Measurements from ENCODE around the gene RNF215. TPM values are rescaled to one million over a fixed set of nuclear protein-coding genes. Genes with fewer than 3 reads are reported as not detected.

RNF215 gene
- total and polyA plus RNA-seq, 2 experiments from 2014 or later = 7.2 to 18.1 TPM

DNA sequence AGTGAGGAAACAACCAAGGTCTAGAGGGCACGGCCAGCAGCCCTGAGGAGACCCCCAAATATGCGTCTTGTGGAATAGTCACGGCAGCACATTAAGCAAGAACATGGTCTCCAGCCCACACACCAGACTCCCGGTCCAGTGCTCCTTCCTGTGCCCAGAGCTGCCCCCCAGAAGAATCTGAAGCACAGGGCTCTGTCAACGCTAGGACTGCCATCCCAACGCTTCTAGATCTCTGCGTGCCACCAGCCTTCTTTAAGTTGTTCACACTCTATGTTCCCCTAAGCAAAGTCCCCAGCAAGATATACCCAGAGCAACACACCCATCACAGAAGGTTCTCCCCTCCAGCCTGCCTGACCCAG is 6.1 kb upstream of the RNF215 start:
- Histone ChIP-seq H4K20me1 (ENCODE audit: insufficient read depth, poor library complexity, severe bottlenecking) (no peaks in the 10 kb centered on the region), H3K4me1 (ENCODE audit: insufficient read depth) (peaks cover 5% of the 10 kb centered on the region), H3K9me2 (replicated peaks; ENCODE audit: insufficient read depth) (no peaks in the 10 kb centered on the region), H3K36me3 (replicated peaks; ENCODE audit: insufficient read depth, low read depth) (no peaks in the 10 kb centered on the region), H2AFZ (no peak overlapping the region), H3K4me2 (no peak overlapping the region), H3K27ac (no peak overlapping the region), H3K79me2 (peaks cover 9% of the 10 kb centered on the region), H3K27me3 (no peaks in the 10 kb centered on the region), H3K9me3 (ENCODE audit: low read depth) (no peaks in the 10 kb centered on the region), H3K4me3 (no peak overlapping the region)
- no peak for TF ChIP-seq EZH2phosphoT487 (IDR thresholded peaks at IDR 0.05; ENCODE audit: low read depth, severe bottlenecking, unreplicated experiment)
- TF ChIP-seq CTCF (IDR thresholded peaks at IDR 0.05; ENCODE audit: poor library complexity) = no peak
- no peak for TF ChIP-seq EZH2 (IDR thresholded peaks at IDR 0.05; ENCODE audit: borderline replicate concordance)
- WGBS (ENCODE audit: low lambda C conversion rate, missing lambda C conversion rate) = 90% methylated on average over 7 of the region's 7 CpGs
- DNase-seq (ENCODE audit: low spot score) = no peak

DNA sequence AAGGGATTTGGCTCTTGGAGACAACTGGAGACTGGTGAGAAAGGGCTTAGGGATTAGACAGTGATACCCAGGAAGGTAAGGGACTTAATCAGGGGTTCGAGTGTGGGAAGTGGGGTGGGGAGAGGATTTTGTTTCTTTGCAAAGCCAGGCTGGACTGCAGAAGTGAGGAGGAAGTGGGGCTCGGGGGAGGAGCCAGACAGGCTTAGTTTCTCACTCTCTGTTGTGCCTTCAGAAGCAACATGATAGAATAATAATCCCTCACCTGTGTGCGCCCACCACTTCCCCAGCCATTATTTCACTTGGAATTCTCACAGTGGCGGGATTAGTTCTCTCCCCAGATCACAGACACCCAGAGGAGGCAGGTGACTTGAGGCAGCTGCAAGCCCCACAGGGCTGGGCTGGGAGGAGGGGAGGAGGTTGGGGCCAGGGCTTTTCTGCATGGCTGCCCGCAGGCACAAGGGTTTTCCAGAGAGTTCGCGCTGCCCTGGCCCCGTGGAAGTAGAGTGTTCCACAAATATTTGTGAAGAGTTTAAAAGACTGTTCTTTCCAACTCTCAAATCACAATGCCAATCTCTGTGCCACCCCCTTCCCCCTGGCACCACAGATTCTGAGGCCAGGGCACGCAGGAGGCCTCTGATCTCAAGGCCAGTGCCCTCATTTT is 5.6 kb upstream of the RNF215 start:
- Histone ChIP-seq H2AFZ (no peak overlapping the region), H3K9me2 (replicated peaks; ENCODE audit: insufficient read depth) (no peaks in the 10 kb centered on the region), H3K79me2 (peaks cover 8% of the 10 kb centered on the region), H3K4me2 (no peak overlapping the region), H3K4me3 (no peak overlapping the region), H3K36me3 (replicated peaks; ENCODE audit: insufficient read depth, low read depth) (no peaks in the 10 kb centered on the region), H3K4me1 (ENCODE audit: insufficient read depth) (peaks cover 5% of the 10 kb centered on the region), H3K27ac (no peak overlapping the region), H4K20me1 (ENCODE audit: insufficient read depth, poor library complexity, severe bottlenecking) (no peaks in the 10 kb centered on the region), H3K27me3 (no peaks in the 10 kb centered on the region), H3K9me3 (ENCODE audit: low read depth) (no peaks in the 10 kb centered on the region)
- DNase-seq (ENCODE audit: low spot score) = no peak
- 68% methylated on average over 9 of the region's 9 CpGs for WGBS (ENCODE audit: low lambda C conversion rate, missing lambda C conversion rate)
- TF ChIP-seq CTCF (IDR thresholded peaks at IDR 0.05; ENCODE audit: poor library complexity) = no peak
- TF ChIP-seq EZH2phosphoT487 (IDR thresholded peaks at IDR 0.05; ENCODE audit: low read depth, severe bottlenecking, unreplicated experiment) = no peak
- no peak for TF ChIP-seq EZH2 (IDR thresholded peaks at IDR 0.05; ENCODE audit: borderline replicate concordance)

GRCh38 chr22:30390974-30391691 is 3.9 kb upstream of the RNF215 start:
- TF ChIP-seq EZH2 (IDR thresholded peaks at IDR 0.05; ENCODE audit: borderline replicate concordance) = no peak
- TF ChIP-seq CTCF (IDR thresholded peaks at IDR 0.05; ENCODE audit: poor library complexity) = peak; percentile 62
- no peak for TF ChIP-seq EZH2phosphoT487 (IDR thresholded peaks at IDR 0.05; ENCODE audit: low read depth, severe bottlenecking, unreplicated experiment)
- H3K79me2 ChIP-seq = peaks cover 3% of the 10 kb centered on the region
- no peaks in the 10 kb centered on the region for H3K9me2 ChIP-seq (replicated peaks; ENCODE audit: insufficient read depth)
- no peak overlapping the region for H3K4me3 ChIP-seq
- H3K36me3 ChIP-seq (replicated peaks; ENCODE audit: insufficient read depth, low read depth) = no peaks in the 10 kb centered on the region
- H2AFZ ChIP-seq = no peak overlapping the region
- no peak overlapping the region for H3K4me2 ChIP-seq
- no peaks in the 10 kb centered on the region for H3K27me3 ChIP-seq
- no peaks in the 10 kb centered on the region for H3K9me3 ChIP-seq (ENCODE audit: low read depth)
- DNase-seq (ENCODE audit: low spot score) = peak; percentile 82
- H4K20me1 ChIP-seq (ENCODE audit: insufficient read depth, poor library complexity, severe bottlenecking) = no peaks in the 10 kb centered on the region
- peak overlapping the region; percentile 32 for H3K27ac ChIP-seq
- WGBS (ENCODE audit: low lambda C conversion rate, missing lambda C conversion rate) = 62% methylated on average over 5 of the region's 5 CpGs
- peaks cover 8% of the 10 kb centered on the region for H3K4me1 ChIP-seq (ENCODE audit: insufficient read depth)

Data from hepatocyte (in vitro differentiated cells).